B cell (primary cell): ENCODE results near the gene CTNNB1. TPM values are rescaled to one million over a fixed set of nuclear protein-coding genes. Genes with fewer than 3 reads are reported as not detected.

ENCODE experiments used
- ATAC-seq: fragments of 200-7000 bp; cut with Tn5 transposase; one replicate; pipeline ENCODE4 v1.10.0; 2021; ENCODE audit warnings: low read depth, mild to moderate bottlenecking, moderate number of reproducible peaks, moderate library complexity
- CTCF ChIA-PET: fragments of 350-600 bp; sonication (Branson Sonifier 250); formaldehyde crosslinking; loops from one replicate; lab custom pipeline; 2021; ENCODE audit warnings: antibody characterized with exemption, inconsistent platforms; lab: Charles Lee
- POLR2A ChIA-PET: fragments of 350-600 bp; sonication (Branson Sonifier 250); formaldehyde crosslinking; loops from one replicate; lab custom pipeline; 2021; ENCODE audit warnings: antibody characterized with exemption; lab: Charles Lee
- DNase-seq: peaks from one replicate; pipeline ENCODE4 v3.0.0; 2013
- H2AFZ ChIP-seq: 2 replicates; pipeline ENCODE4 v1.6.1; 2012; ENCODE audit warnings: mild to moderate bottlenecking, low read depth, low read length; ENCODE audit not compliant: insufficient read depth, poor library complexity, severe bottlenecking
- H3K27ac ChIP-seq, 2 donors: 1 replicate in 1 of 2; 2 replicates in 1 of 2; pipeline ENCODE4 v1.5.1; 2012 to 2013; ENCODE audit warnings: low read length in 2 of 2, mild to moderate bottlenecking in 2 of 2, moderate library complexity in 1 of 2
- H3K27me3 ChIP-seq, 4 experiments: fragments of 200-600 bp in 1 of 4; sonication (generic) in 1 of 4; replicated peaks in 1 of 4; 1 replicate in 2 of 4; 2 replicates in 2 of 4; pipeline versions ENCODE4 v1.6.1 to v1.7.0; 2013 to 2016; ENCODE audit warnings: low read length in 3 of 4, mild to moderate bottlenecking in 2 of 4, mixed read lengths in 1 of 4, moderate library complexity in 1 of 4; ENCODE audit not compliant: insufficient read depth in 4 of 4, control insufficient read depth in 3 of 4; ENCODE audit errors: control extremely low read depth in 1 of 4
- H3K36me3 ChIP-seq, 2 experiments: replicated peaks in 1 of 2; 1 replicate in 1 of 2; 2 replicates in 1 of 2; pipeline versions ENCODE4 v1.6.1 to v1.7.1; 2013; ENCODE audit warnings: low read length in 1 of 2; ENCODE audit not compliant: insufficient read depth in 2 of 2, control insufficient read depth in 1 of 2; ENCODE audit errors: control extremely low read depth in 1 of 2, extremely low read depth in 1 of 2
- H3K4me1 ChIP-seq, 2 donors: fragments of 200-600 bp in 1 of 2; sonication (generic) in 1 of 2; 1 replicate in 1 of 2; 2 replicates in 1 of 2; pipeline versions ENCODE4 v1.5.1 to v1.6.1; 2013 to 2017; ENCODE audit warnings: low read length in 2 of 2; ENCODE audit not compliant: control insufficient read depth in 2 of 2, insufficient read depth in 2 of 2
- H3K4me2 ChIP-seq: replicated peaks from 2 replicates; pipeline ENCODE3; 2012; ENCODE audit warnings: mild to moderate bottlenecking, low read depth, low read length; ENCODE audit not compliant: poor library complexity, severe bottlenecking
- H3K4me3 ChIP-seq, 5 experiments: fragments of 200-600 bp in 1 of 5; sonication (generic) in 1 of 5; 1 replicate in 3 of 5; 2 replicates in 2 of 5; pipeline versions ENCODE4 v1.5.1 to v1.7.0; 2011 to 2016; ENCODE audit warnings: low read length in 4 of 5, mild to moderate bottlenecking in 4 of 5, low read depth in 2 of 5, control low read depth in 1 of 5, moderate library complexity in 1 of 5; ENCODE audit not compliant: insufficient read depth in 1 of 5; ENCODE audit errors: control extremely low read depth in 1 of 5, extremely low read depth in 1 of 5
- H3K79me2 ChIP-seq: fragments of 200-600 bp; sonication (generic); one replicate; pipeline ENCODE4 v1.6.0; 2016; ENCODE audit warnings: low read length; ENCODE audit not compliant: control insufficient read depth, insufficient read depth
- H3K9ac ChIP-seq: fragments of 200-600 bp; sonication (generic); 2 replicates; pipeline ENCODE4 v1.6.1; 2017; ENCODE audit warnings: mild to moderate bottlenecking, low read length, moderate library complexity
- H3K9me3 ChIP-seq, 3 donors: one replicate each; pipeline versions ENCODE4 v1.6.1 to v1.7.1; 2013; ENCODE audit warnings: low read length in 2 of 3; ENCODE audit not compliant: control insufficient read depth in 2 of 3, insufficient read depth in 1 of 3; ENCODE audit errors: control extremely low read depth in 1 of 3
- H4K20me1 ChIP-seq: 2 replicates; pipeline ENCODE4 v1.6.0; 2012; ENCODE audit warnings: mild to moderate bottlenecking, low read length; ENCODE audit not compliant: insufficient read depth, control insufficient read depth, poor library complexity, severe bottlenecking
- H3K27ac Mint-ChIP-seq: one replicate; pipeline ENCODE4 v1.8.0; 2021; ENCODE audit warnings: mixed read lengths
- H3K27me3 Mint-ChIP-seq: one replicate; pipeline ENCODE4 v1.8.0; 2021; ENCODE audit warnings: mixed read lengths
- H3K4me1 Mint-ChIP-seq: one replicate; pipeline ENCODE4 v1.8.0; 2021; ENCODE audit warnings: mixed read lengths
- H3K4me3 Mint-ChIP-seq: one replicate; pipeline ENCODE4 v1.8.0; 2021; ENCODE audit warnings: mixed read lengths
- H3K9me3 Mint-ChIP-seq: one replicate; pipeline ENCODE4 v1.8.0; 2022; ENCODE audit warnings: mixed read lengths; ENCODE audit not compliant: insufficient read depth
- EZH2 ChIP-seq: IDR thresholded peaks from 2 replicates; pipeline ENCODE4 v1.6.1; 2012; ENCODE audit warnings: borderline replicate concordance, low read depth, mild to moderate bottlenecking, moderate library complexity, low read length; ENCODE audit not compliant: insufficient read depth, poor library complexity, severe bottlenecking
- WGBS: methylation state at CpG from one replicate; pipeline ENCODE4 v1.1.5; 2013; ENCODE audit warnings: missing lambda C conversion rate; ENCODE audit not compliant: insufficient coverage; 5-methylcytosine and 5-hydroxymethylcytosine counted together
- intact Hi-C: fragments of 100-400 bp; cut with micrococcal nuclease; formaldehyde crosslinking; loops from one replicate; pipeline ENCODE4 v1.10.0; 2022
- polyA plus RNA-seq: library from polyadenylated mRNA; depleted of rRNA; stranded (reverse); fragments of >200 nt; gene quantifications from 2 replicates; pipeline ENCODE4 v1.2.3, GENCODE V29; 2012
- total RNA-seq, 2 donors: library from RNA; stranded (reverse); fragments of 120-200 nt in 1 of 2; gene quantifications; 1 replicate in 1 of 2; 2 replicates in 1 of 2; pipeline versions ENCODE4 v1.2.3 to v1.2.4, GENCODE V29; 2013 to 2022
- TF ChIP-seq, protein P1 (sequence below): fragments of 200-600 bp; IDR thresholded peaks from one replicate; pipeline ENCODE4 v1.8.0; 2022; ENCODE audit warnings: antibody characterized with exemption, mild to moderate bottlenecking

Gene CTNNB1
- total and polyA plus RNA-seq, 2 donors (not counting 1 experiment from before 2014, with no cell fraction given), result 103 to 178 TPM

DNA sequence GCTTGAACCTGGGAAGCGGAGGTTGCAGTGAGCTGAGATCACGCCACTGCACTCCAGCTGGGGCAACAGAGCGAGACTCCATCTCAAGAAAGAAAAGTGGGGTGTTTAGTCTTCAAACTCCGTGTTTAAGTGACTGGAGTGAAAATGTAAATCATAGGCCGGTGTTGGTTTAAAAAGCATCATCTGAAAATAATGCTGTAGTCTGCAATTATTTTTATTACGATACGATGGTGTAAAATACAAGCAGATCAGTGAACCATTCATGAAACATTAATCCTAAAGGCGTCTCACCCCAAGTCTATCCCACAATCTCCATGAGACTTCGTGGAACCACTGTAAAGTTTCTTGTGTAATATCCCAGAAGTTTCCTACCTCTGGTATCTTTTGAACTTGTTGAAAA is 6.3 kb downstream of the CTNNB1 start:
- Histone ChIP-seq H3K36me3 (no peaks in the 10 kb centered on the region), H3K9me3 (peaks cover 0 to 2% (median 0%) of the 10 kb centered on the region in 3 donors), H3K79me2 (peaks cover 99% of the 10 kb centered on the region), H3K4me1 (peaks cover 50 to 81% of the 10 kb centered on the region in 2 donors), H3K4me2 (peak overlapping the region; percentile 83), H3K9ac (no peak overlapping the region), H4K20me1 (peaks cover 98% of the 10 kb centered on the region), H3K27ac (peak overlapping the region in 1 of 2 donors; percentile 26), H2AFZ (no peak overlapping the region), H3K4me3 (no peak overlapping the region), H3K27me3 (no peaks in the 10 kb centered on the region)
- no peaks in the 10 kb centered on the region for H3K9me3 Mint-ChIP-seq
- H3K4me1 Mint-ChIP-seq, result peaks cover 89% of the 10 kb centered on the region
- DNase-seq, result no peak
- H3K27ac Mint-ChIP-seq, result no peak overlapping the region
- intact Hi-C loops, result loop anchor here (10.0 kb wide), 1 partner anchor 679 kb away; no protein-coding TSS in a partner anchor
- ChIA-PET POLR2A (no interaction called here), CTCF (no interaction called here)
- H3K4me3 Mint-ChIP-seq, result peak overlapping the region; percentile 5
- ATAC-seq, result no peak
- H3K27me3 Mint-ChIP-seq, result no peaks in the 10 kb centered on the region
- TF ChIP-seq, protein P1, sequence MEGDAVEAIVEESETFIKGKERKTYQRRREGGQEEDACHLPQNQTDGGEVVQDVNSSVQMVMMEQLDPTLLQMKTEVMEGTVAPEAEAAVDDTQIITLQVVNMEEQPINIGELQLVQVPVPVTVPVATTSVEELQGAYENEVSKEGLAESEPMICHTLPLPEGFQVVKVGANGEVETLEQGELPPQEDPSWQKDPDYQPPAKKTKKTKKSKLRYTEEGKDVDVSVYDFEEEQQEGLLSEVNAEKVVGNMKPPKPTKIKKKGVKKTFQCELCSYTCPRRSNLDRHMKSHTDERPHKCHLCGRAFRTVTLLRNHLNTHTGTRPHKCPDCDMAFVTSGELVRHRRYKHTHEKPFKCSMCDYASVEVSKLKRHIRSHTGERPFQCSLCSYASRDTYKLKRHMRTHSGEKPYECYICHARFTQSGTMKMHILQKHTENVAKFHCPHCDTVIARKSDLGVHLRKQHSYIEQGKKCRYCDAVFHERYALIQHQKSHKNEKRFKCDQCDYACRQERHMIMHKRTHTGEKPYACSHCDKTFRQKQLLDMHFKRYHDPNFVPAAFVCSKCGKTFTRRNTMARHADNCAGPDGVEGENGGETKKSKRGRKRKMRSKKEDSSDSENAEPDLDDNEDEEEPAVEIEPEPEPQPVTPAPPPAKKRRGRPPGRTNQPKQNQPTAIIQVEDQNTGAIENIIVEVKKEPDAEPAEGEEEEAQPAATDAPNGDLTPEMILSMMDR, result no peak
- TF ChIP-seq EZH2, result no peak
- WGBS, result 84% methylated on average over 5 of the region's 9 CpGs

DNA sequence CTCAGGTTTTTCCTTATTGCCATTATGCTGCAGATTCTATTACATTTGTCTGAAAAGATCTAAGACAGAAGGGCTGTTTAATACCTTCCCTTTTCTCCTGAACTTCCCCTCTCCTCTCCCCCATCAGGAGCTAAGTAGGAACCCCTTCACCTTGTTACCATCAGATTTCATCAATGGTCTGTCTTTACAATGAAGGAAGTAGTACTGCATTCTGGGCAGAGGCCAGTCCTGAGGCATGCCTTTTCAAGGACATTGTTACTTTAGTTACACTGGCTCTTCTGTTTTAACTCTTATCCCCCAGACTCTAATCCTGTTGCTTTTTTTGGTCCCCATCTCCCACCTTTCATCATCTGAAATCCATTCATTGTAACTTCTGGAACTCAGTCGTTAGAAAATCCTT is 8.1 kb downstream of the CTNNB1 start:
- Mint-ChIP-seq H3K27me3 (no peaks in the 10 kb centered on the region), H3K4me3 (peak overlapping the region; percentile 24), H3K27ac (no peak overlapping the region), H3K4me1 (peaks cover 85% of the 10 kb centered on the region), H3K9me3 (no peaks in the 10 kb centered on the region)
- Histone ChIP-seq H3K27ac (peak overlapping the region in 1 of 2 donors; percentile 9), H3K4me2 (peak overlapping the region; percentile 15), H3K79me2 (peaks cover 99% of the 10 kb centered on the region), H4K20me1 (peaks cover 97% of the 10 kb centered on the region), H2AFZ (no peak overlapping the region), H3K9me3 (peaks cover 0 to 2% (median 0%) of the 10 kb centered on the region in 3 donors), H3K9ac (no peak overlapping the region), H3K4me1 (peaks cover 48 to 80% of the 10 kb centered on the region in 2 donors), H3K4me3 (no peak overlapping the region), H3K36me3 (peaks cover 2% of the 10 kb centered on the region in 2 experiments), H3K27me3 (no peaks in the 10 kb centered on the region)
- ATAC-seq (no peak), DNase-seq (no peak)
- no peak for TF ChIP-seq EZH2
- TF ChIP-seq, protein P1, result no peak
- ChIA-PET CTCF (no interaction called here), POLR2A (no interaction called here)
- no CpG with 5 or more reads among the region's 1 CpG for WGBS
- intact Hi-C loops, result loop anchor here (10.0 kb wide), 1 partner anchor 677 kb away; no protein-coding TSS in a partner anchor
